ENCODE measurements around the gene DNMT3B. TPM values are rescaled to one million over a fixed set of nuclear protein-coding genes. Genes with fewer than 3 reads are reported as not detected.

Gene DNMT3B
- 1.1 and 1.5 TPM in 2 replicates for total RNA-seq

GRCh38 chr20:32761831-32762753, at the start of gene DNMT3B:
Gene DNMT3B (plus strand): TSS chr20:32762385. CDS start chr20:32780324, 17,939 bp downstream.

DNA sequence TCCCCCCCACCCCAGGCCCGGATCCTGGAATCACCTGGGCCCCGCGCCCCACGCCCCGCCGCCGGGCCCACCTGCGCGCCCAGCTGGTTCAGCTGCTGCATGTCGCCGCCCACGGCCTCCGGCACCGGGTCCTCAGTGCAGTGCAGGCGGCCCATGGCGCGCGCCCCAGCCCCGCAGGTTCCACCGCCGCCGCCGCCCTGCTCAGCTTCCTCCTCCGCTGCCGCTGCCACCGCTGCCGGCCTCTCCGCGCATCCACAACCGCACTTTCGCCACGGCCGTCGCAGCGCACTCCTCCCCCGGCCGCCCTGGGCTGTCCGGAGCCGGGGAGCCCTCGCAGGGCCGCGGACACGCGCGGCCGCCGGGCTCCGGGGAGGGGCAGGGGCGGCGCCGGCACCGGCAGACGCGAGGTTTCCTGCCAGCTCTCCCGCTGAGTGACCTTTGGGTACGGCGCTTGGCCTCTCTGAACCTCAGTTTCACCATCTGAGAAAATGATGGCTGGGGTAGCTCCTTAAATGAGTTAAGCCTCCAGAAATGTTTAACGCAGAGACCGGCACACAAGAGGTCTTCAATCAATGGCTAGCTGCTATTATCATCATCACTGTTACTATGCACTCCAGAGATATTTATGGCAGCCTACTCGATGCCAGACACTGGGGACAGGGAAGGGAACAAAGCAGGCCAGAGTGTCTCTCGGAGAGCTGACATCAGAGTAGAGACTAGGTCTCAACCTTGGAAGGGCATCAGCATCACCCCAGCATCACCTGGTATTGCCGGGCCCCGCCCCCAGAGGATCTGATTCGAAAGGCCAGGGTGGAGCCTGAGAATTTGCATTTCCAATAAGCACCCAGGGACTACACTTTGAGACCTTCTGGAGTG, 18.7 kb upstream of the DNMT3B start, which contains the start of gene COMMD7:
COMMD7 (minus strand) TSS at position 231 of the 876 bp plus-strand sequence; CDS start at position 155, 76 bp downstream.

Other genes starting within 250 kb of the DNMT3B start
- 3.7 and 4.1 TPM in 2 replicates for gene NOL4L, start 177.1 kb upstream of the DNMT3B start, total RNA-seq
- gene C20orf203, start 88.4 kb upstream of the DNMT3B start, total RNA-seq = not detected in 2 replicates
- 9.2 and 22.4 TPM in 2 replicates for gene COMMD7, start 18.9 kb upstream of the DNMT3B start, total RNA-seq
- gene MAPRE1, start 57.6 kb downstream of the DNMT3B start, total RNA-seq = 53.5 and 55.2 TPM in 2 replicates
- gene EFCAB8, start 96.5 kb downstream of the DNMT3B start, total RNA-seq = under 0.01 TPM in 1 of 2 replicates, not detected in the other
- not detected in 2 replicates for gene SUN5, start 242.0 kb downstream of the DNMT3B start, total RNA-seq
- gene BPIFB2, start 245.3 kb downstream of the DNMT3B start, total RNA-seq = not detected in 2 replicates